Osteocyte (in vitro differentiated cells): ENCODE measurements around the gene RNF40. TPM values are rescaled to one million over a fixed set of nuclear protein-coding genes. Genes with fewer than 3 reads are reported as not detected.

ENCODE experiments used
- DNase-seq: peaks from one replicate; pipeline ENCODE4 v3.0.0; 2021; ENCODE audit warnings: mixed read lengths; ENCODE audit not compliant: unreplicated experiment; ENCODE audit errors: extremely low spot score
- H3K27ac Mint-ChIP-seq: one replicate; pipeline ENCODE4 v1.8.0; 2021; ENCODE audit warnings: mild to moderate bottlenecking, mixed read lengths; ENCODE audit not compliant: unreplicated experiment
- H3K27me3 Mint-ChIP-seq: one replicate; pipeline ENCODE4 v1.8.0; 2021; ENCODE audit warnings: mixed read lengths; ENCODE audit not compliant: unreplicated experiment
- H3K36me3 Mint-ChIP-seq: one replicate; pipeline ENCODE4 v1.8.0; 2021; ENCODE audit warnings: mixed read lengths; ENCODE audit not compliant: unreplicated experiment
- H3K4me1 Mint-ChIP-seq: one replicate; pipeline ENCODE4 v1.8.0; 2021; ENCODE audit warnings: mixed read lengths; ENCODE audit not compliant: unreplicated experiment
- H3K4me3 Mint-ChIP-seq: one replicate; pipeline ENCODE4 v1.8.0; 2021; ENCODE audit warnings: mild to moderate bottlenecking, moderate library complexity, mixed read lengths; ENCODE audit not compliant: unreplicated experiment
- H3K9me3 Mint-ChIP-seq: one replicate; pipeline ENCODE4 v1.8.0; 2021; ENCODE audit warnings: mixed read lengths; ENCODE audit not compliant: unreplicated experiment
- total RNA-seq: library from RNA; stranded (reverse); gene quantifications from 2 replicates; pipeline ENCODE4 v1.2.1, GENCODE V29; 2021
- TF ChIP-seq, protein P1 (sequence below): fragments of 200-600 bp; sonication (generic); IDR thresholded peaks from 2 replicates; pipeline ENCODE4 v1.5.0; 2021; ENCODE audit warnings: antibody characterized with exemption, mild to moderate bottlenecking, moderate library complexity

Gene RNF40
- total RNA-seq, 1 donor from 2014 or later: 118 TPM

DNA sequence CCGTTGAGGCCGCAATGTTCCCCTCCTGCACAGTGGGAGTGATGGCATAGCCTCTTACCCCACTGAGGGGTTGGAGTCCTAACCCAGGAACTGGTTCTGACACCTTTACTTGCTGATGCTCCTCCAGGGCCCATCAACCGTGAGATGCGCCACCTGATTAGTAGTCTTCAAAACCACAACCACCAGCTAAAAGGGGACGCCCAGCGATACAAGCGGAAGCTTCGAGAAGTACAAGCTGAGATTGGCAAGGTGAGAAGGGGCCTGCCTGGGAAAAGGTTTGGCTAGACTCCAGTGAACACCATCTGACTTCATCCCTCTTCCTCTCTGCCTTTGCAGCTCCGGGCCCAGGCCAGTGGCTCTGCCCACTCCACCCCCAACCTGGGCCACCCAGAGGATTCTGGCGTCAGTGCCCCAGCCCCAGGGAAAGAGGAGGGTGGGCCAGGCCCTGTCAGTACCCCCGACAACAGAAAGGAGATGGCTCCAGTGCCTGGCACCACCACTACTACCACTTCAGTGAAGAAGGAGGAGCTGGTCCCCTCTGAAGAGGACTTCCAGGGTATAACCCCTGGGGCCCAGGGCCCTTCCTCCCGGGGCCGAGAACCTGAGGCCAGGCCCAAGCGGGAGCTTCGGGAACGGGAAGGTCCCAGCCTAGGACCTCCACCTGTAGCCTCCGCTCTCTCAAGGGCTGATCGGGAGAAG lies 5.8 kb downstream of the RNF40 start:
- H3K27me3 Mint-ChIP-seq: no peaks in the 10 kb centered on the region
- H3K9me3 Mint-ChIP-seq: no peaks in the 10 kb centered on the region
- H3K4me3 Mint-ChIP-seq: no peak overlapping the region
- DNase-seq: no peak
- TF ChIP-seq, protein P1, sequence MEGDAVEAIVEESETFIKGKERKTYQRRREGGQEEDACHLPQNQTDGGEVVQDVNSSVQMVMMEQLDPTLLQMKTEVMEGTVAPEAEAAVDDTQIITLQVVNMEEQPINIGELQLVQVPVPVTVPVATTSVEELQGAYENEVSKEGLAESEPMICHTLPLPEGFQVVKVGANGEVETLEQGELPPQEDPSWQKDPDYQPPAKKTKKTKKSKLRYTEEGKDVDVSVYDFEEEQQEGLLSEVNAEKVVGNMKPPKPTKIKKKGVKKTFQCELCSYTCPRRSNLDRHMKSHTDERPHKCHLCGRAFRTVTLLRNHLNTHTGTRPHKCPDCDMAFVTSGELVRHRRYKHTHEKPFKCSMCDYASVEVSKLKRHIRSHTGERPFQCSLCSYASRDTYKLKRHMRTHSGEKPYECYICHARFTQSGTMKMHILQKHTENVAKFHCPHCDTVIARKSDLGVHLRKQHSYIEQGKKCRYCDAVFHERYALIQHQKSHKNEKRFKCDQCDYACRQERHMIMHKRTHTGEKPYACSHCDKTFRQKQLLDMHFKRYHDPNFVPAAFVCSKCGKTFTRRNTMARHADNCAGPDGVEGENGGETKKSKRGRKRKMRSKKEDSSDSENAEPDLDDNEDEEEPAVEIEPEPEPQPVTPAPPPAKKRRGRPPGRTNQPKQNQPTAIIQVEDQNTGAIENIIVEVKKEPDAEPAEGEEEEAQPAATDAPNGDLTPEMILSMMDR: no peak
- peaks cover 9% of the 10 kb centered on the region for H3K4me1 Mint-ChIP-seq
- H3K27ac Mint-ChIP-seq: no peak overlapping the region
- peaks cover 45% of the 10 kb centered on the region for H3K36me3 Mint-ChIP-seq

GRCh38 chr16:30768583-30769181 lies 6.6 kb downstream of the RNF40 start:
- no peak for DNase-seq
- Mint-ChIP-seq H3K27me3 (no peaks in the 10 kb centered on the region), H3K4me1 (peaks cover 4% of the 10 kb centered on the region), H3K27ac (no peak overlapping the region), H3K9me3 (no peaks in the 10 kb centered on the region), H3K4me3 (no peak overlapping the region), H3K36me3 (peaks cover 49% of the 10 kb centered on the region)
- TF ChIP-seq, protein P1: no peak

GRCh38 chr16:30769379-30770089 lies 7.4 kb downstream of the RNF40 start:
- no peaks in the 10 kb centered on the region for H3K27me3 Mint-ChIP-seq
- H3K27ac Mint-ChIP-seq: no peak overlapping the region
- no peaks in the 10 kb centered on the region for H3K9me3 Mint-ChIP-seq
- H3K4me1 Mint-ChIP-seq: peaks cover 6% of the 10 kb centered on the region
- TF ChIP-seq, protein P1: no peak
- DNase-seq: no peak
- H3K36me3 Mint-ChIP-seq: peaks cover 43% of the 10 kb centered on the region
- no peak overlapping the region for H3K4me3 Mint-ChIP-seq

DNA sequence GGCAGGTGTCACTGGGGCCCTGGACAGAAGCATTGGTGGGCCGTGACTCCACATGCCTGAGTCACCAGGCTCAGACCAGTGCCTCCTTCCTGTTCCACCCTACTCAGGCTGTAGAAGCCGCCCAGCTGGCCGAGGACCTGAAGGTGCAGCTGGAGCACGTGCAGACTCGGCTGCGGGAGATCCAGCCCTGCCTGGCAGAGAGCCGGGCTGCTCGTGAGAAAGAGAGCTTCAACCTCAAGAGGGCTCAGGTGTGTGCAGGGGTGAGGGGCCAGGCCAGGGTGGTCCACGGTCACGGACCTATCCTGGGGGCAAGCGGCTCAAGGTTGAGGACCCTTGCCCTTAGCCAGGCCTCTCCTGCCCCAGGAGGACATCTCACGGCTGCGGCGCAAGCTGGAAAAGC lies 9.6 kb downstream of the RNF40 start:
- Mint-ChIP-seq H3K4me3 (no peak overlapping the region), H3K27me3 (no peaks in the 10 kb centered on the region), H3K27ac (no peak overlapping the region), H3K36me3 (peaks cover 31% of the 10 kb centered on the region), H3K4me1 (peaks cover 22% of the 10 kb centered on the region), H3K9me3 (no peaks in the 10 kb centered on the region)
- TF ChIP-seq, protein P1: no peak
- DNase-seq: no peak

DNA sequence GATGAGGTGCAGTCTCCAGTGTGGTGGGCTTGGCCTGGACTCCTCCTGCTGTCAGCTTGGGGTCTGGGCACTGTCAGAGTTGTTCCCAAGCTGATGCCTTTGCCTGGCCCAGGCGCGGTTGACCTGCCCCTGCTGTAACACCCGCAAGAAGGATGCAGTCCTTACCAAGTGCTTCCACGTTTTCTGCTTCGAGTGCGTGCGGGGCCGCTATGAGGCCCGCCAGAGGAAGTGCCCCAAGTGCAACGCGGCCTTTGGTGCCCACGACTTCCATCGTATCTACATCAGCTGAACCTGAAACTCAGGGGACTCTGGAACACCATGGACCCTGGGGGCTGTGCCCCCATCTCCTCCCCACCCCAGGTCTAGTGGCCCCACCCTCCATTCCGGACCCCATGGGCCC lies 11.7 kb downstream of the RNF40 start:
- no peaks in the 10 kb centered on the region for H3K9me3 Mint-ChIP-seq
- peaks cover 36% of the 10 kb centered on the region for H3K4me1 Mint-ChIP-seq
- H3K27ac Mint-ChIP-seq: no peak overlapping the region
- H3K4me3 Mint-ChIP-seq: no peak overlapping the region
- DNase-seq: no peak
- TF ChIP-seq, protein P1: no peak
- H3K36me3 Mint-ChIP-seq: peaks cover 19% of the 10 kb centered on the region
- H3K27me3 Mint-ChIP-seq: no peaks in the 10 kb centered on the region
